GM18868 (cell line): ENCODE results near the gene F8.
"Not testable (repeated sequence)": the region's sequence is repeated elsewhere in the genome, so short reads cannot be mapped to it uniquely, and the experiment has no call there.

Experiments
- ATAC-seq: cut with Tn5 transposase; IDR thresholded peaks from one replicate; pipeline ENCODE4 v1.9.1; 2021; ENCODE audit warnings: mild to moderate bottlenecking, moderate library complexity; ENCODE audit not compliant: unreplicated experiment

Gene F8

GRCh38 chrX:154987940-154988339, 34.6 kb downstream of the F8 start:
- no peak for ATAC-seq

DNA sequence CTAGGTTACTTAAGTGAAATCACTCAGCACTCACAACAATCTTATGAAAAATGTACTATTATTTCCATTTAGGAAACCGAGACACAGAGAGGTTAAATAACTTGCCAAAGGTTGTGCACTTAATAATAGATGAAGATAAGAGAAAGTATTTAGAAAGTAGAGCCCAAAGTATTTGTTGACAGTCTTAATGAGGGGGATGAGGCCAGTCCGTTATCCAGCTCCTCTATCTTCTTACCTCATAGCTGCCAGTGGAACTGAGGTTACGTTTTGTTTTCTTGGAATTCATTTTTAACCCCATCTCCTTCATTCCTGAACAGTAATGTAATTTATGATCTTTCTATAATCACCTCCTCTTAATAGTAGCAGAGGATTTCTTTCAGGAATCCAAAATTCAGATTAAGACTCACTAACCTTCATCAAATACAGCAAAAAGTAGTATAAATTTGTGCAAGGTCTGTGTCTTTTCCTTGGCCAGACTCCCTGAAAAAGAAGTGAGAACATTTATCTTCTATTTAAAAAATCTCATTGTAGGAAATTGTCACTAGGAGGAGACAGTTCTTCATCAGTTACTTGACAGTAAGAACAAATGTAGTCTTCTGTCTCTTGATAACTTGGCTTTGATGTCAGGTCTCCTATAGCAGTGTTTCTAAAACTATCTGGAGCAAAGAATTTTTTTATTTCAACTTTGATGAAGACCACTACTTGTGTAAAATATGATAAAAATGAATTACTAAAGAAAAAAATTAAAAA, 35.5 kb downstream of the F8 start:
- no peak for ATAC-seq

- ATAC-seq: no peak
Observed at GRCh38 chrX:154981116-154981411, 41.5 kb downstream of the F8 start.

GRCh38 chrX:154980330-154981115, 42.0 kb downstream of the F8 start:
- peak; percentile 79 for ATAC-seq

DNA sequence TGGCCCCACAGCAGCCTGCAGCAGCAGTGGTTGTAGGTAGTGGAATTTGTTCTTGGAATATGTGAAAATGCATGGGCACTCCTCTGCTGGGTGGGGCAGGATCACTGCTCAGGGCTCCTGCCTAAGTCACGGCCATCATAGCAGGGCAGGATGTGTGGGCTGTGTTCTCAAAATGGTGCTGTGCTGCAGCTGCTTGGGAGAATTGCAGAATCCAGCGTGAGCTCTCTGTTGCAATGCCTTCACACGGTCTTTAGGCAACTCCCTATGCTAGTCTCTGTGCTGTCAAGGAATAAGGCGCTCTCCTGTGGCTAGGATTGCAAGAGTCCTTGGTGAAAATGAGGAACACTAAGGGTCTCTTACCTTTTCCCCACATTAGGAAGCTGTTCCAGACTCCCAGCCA, 42.9 kb downstream of the F8 start:
- no peak for ATAC-seq

- ATAC-seq: no peak
Observed at GRCh38 chrX:154968353-154968752, 54.2 kb downstream of the F8 start.

- no peak for ATAC-seq
Observed at GRCh38 chrX:154967603-154968002, 54.9 kb downstream of the F8 start.

DNA sequence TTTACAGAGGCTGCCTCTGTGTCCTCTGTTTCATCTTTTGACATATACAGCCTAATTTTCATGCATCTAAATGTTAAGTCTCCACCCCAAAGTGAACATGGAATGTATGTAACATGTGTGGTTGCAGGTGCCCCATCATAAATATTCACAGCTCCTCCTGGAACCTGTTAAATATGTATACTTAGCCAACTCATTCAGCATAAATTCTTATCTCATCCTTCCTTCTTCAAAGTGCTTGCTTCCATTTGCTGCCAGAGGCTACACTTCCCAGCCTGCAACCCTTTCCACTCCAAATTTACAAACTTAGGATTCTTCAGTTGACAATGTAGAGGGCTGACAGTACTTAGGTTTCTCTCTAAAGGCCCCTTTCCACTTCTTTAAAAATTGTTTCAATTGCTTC, 60.6 kb downstream of the F8 start:
- no peak for ATAC-seq

GRCh38 chrX:154955799-154956198, 66.7 kb downstream of the F8 start:
- ATAC-seq: not testable (repeated sequence)

DNA sequence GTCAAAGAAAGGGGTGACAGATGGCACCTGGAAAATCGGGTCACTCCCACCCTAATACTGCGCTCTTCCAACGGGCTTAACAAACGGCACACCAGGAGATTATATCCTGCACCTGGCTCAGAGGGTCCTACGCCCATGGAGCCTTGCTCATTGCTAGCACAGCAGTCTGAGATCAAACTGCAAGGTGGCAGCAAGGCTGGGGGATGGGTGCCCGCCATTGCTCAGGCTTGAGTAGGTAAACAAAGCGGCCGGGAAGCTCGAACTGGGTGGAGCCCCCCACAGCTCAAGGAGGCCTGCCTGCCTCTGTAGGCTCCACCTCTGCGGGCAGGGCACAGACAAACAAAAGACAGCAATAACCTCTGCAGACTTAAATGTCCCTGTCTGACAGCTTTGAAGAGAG, 83.3 kb downstream of the F8 start:
- ATAC-seq: not testable (repeated sequence)

- ATAC-seq: not testable (repeated sequence)
Observed at GRCh38 chrX:154924771-154925170, 97.8 kb downstream of the F8 start.

GRCh38 chrX:154918060-154918483, 104.5 kb downstream of the F8 start:
- ATAC-seq: no peak

DNA sequence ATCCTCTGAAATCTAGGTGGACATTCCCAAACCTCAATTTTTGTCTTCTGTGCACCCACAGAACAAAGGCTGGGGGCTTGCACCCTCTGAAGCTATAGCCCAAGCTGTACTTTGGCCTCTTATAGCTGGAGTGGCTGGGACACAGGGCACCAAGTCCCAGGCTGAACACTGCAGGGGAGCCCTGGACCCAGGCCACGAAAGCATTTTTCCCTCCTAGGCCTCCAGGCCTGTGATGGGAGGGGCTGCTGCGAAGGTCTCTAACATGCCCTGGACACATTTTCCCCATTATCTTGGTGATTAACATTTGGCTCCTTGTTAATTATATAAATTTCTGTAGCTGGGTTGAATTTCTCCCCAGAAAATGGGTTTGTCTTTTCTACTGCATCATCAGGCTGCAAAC, 108.5 kb downstream of the F8 start:
- ATAC-seq: no peak

GRCh38 chrX:154910528-154910927, 112.0 kb downstream of the F8 start:
- not testable (repeated sequence) for ATAC-seq

DNA sequence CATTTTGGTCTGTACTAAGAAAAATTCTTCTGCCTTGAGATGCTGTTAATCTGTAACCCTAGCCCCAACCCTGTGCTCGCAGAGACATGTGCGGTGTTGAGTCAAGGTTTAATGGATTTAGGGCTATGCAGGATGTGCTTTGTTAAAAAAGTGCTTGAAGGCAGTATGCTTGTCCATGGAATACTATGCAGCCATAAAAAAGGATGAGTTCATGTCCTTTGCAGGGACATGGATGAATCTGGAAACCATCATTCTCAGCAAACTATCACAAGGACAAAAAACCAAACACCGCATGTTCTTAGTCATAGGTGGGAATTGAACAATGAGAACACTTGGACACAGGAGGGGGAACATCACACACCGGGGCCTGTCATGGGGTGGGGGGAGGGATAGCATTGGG, 112.5 kb downstream of the F8 start:
- ATAC-seq: not testable (repeated sequence)

DNA sequence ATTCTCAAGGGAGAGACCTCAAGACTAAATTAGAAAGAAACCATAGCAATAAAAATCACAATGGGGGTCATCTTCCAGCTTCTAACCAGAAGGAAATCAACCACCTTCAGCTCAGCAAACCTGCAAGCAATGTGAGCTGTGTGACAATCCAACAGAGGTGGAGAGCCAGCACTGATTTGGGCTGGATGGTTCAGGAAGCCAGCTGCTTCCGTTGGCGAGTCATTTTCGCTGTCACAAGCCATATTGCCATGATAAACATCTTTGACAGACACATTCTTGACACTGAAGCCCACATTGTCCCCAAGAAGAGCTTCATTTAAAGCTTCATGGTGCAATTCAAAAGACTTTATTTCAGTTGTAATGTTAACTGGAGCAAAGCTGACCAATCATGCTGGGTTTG, 113.7 kb downstream of the F8 start:
- no peak for ATAC-seq

DNA sequence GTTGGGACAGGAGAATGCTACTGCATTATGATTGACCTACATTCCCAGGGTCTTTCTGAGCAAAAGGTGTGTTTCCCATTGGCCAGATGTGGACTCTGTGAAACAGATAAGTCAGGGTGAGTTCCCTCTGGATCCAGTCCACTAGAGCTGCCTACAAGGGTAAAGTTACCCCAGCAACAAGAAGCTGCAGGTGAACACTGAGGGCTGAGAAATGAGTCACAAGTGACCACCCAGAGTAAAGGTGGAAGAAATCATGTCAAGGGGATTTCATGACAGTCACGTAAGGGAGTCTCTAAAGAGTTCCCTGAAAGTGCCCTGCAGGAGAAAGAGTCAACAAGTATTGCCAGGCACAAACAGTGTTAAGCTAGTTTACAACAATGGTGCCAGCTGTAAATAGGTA, 120.1 kb downstream of the F8 start:
- peak; percentile 68 for ATAC-seq

DNA sequence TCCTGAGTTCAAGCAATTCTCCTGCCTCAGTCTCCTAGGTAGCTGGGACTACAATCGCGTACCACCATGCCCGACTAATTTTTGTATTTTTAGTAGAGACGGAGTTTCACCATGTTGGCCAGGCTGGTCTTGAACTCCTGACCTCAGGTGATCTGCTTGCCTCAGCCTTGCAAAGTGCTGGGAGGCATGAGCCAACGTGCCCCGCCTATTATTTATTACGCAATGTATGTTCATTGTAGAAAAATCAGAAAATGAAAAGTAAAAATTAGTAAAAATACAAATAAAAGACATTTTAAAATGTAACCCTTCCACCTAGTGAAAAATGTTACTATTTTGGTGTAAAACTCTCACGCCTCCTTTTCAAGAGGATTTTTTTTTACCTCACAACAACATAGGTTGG, 122.2 kb downstream of the F8 start:
- no peak for ATAC-seq

DNA sequence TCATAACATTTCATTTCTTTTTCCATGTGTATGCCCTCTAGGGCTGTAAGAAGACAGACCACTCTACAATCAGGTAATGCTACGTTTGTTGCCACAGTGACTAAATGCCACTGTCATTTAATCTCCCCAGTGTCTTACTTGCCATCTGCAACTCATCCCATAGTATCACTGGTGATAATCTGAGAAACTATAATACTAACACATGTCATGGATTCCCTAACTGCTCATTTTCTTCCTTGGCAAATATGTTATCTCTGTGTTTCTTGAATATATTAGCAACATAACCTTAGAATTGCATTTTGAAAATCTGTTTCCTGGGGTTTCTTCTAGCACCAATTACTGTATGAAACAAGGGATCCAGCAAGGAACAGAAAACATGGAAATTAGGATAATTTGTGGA, 130.2 kb downstream of the F8 start:
- no peak for ATAC-seq

- no peak for ATAC-seq
Observed at GRCh38 chrX:154890990-154891639, 131.4 kb downstream of the F8 start.

DNA sequence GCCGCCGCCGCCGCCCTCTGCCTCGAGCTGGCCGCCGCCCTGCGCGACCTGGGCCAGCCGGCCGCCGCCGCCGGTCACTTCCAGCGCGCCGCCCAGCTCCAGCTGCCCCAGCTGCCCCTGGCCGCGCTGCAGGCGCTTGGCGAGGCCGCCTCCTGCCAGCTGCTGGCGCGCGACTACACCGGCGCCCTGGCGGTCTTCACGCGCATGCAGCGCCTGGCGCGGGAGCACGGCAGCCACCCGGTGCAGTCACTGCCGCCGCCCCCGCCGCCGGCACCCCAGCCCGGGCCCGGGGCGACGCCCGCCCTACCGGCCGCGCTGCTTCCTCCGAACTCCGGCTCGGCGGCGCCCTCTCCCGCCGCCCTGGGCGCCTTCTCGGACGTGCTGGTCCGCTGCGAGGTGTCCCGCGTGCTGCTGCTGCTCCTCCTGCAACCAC, 135.7 kb downstream of the F8 start:
- peak; percentile 43 for ATAC-seq
